Measurements from ENCODE around the gene AGPAT3.

AGPAT3 gene

DNA sequence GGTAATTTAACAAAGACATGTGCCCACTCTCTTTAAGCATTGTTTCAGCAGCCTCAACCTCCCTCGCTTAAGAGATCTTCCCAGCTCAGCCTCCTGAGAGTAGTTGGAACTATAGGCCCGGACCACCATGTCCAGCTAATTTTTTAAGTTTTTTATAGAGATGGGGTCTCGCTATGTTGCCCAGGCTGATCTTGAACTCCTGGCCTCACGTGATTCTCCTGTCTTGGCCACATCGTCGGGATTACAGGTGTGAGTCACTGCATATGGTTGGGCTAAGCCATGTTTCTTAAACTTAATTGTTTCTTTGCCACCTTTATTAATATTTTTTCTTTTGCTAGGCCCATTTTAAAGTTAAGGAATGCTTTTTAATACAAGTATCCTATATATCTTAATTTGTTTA, 18.6 kb upstream of the AGPAT3 start:
- H3K4me3 ChIP-seq (ENCODE audit: low read depth, low read length): no peak overlapping the region
- no peak for DNase-seq (ENCODE audit: low read depth, low spot score)
- TF ChIP-seq, protein P1, sequence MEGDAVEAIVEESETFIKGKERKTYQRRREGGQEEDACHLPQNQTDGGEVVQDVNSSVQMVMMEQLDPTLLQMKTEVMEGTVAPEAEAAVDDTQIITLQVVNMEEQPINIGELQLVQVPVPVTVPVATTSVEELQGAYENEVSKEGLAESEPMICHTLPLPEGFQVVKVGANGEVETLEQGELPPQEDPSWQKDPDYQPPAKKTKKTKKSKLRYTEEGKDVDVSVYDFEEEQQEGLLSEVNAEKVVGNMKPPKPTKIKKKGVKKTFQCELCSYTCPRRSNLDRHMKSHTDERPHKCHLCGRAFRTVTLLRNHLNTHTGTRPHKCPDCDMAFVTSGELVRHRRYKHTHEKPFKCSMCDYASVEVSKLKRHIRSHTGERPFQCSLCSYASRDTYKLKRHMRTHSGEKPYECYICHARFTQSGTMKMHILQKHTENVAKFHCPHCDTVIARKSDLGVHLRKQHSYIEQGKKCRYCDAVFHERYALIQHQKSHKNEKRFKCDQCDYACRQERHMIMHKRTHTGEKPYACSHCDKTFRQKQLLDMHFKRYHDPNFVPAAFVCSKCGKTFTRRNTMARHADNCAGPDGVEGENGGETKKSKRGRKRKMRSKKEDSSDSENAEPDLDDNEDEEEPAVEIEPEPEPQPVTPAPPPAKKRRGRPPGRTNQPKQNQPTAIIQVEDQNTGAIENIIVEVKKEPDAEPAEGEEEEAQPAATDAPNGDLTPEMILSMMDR (IDR thresholded peaks at IDR 0.05; ENCODE audit: low read depth, low read length): no peak
- in situ Hi-C loops (cut with HindIII; ENCODE audit: low sequenced_read_pairs): no loop called here

DNA sequence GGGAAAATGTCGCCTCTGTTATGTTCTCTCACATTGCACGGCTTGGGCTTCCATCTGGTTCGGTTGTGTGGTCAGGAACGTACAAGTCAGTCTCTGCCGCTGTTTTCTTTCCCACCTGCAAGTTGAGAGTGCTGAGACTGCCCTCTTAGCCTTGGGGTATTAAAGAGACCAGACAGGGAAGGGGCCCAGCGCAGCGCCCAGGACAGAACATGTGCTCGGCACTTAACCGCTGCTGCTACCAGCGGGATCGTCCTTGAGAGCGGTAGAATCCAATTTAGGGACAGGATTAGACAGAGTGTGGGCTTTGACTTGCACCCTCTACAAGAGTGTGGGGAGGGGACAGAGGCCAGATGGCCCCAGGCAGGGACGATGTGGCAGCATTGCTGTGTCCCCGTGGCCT, 17.7 kb upstream of the AGPAT3 start:
- TF ChIP-seq, protein P1 (IDR thresholded peaks at IDR 0.05; ENCODE audit: low read depth, low read length): no peak
- no peak for DNase-seq (ENCODE audit: low read depth, low spot score)
- H3K4me3 ChIP-seq (ENCODE audit: low read depth, low read length): no peak overlapping the region
- in situ Hi-C loops (cut with HindIII; ENCODE audit: low sequenced_read_pairs): no loop called here

DNA sequence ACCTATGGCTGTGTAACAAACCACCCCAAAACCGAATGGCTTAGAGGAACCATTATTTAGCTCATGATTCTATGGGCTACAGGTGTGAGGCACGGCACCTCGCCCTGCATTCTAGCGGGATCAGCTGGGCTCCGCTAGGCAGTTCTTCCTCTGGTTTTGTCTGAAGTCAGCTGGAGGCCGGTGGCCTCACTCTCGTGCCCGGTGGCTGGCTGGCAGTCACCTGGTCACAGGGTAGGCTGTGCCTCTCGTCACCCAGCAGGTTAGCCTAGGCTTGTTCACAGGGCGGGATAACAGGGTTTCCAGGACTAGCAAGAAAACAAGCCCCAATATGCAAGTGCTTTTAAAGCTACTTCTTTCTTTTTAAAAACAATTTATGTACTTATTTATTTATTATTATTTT, 16.3 kb upstream of the AGPAT3 start:
- in situ Hi-C loops (cut with HindIII; ENCODE audit: low sequenced_read_pairs): no loop called here
- TF ChIP-seq, protein P1 (IDR thresholded peaks at IDR 0.05; ENCODE audit: low read depth, low read length): no peak

GRCh38 chr21:43849532-43850299, 15.3 kb upstream of the AGPAT3 start:
- no peak overlapping the region for H3K4me3 ChIP-seq (ENCODE audit: low read depth, low read length)
- TF ChIP-seq, protein P1 (IDR thresholded peaks at IDR 0.05; ENCODE audit: low read depth, low read length): no peak
- no peak for DNase-seq (ENCODE audit: low read depth, low spot score)
- in situ Hi-C loops (cut with HindIII; ENCODE audit: low sequenced_read_pairs): no loop called here

More for the DNA sequence above, 16.3 kb upstream of the AGPAT3 start:
- no peak overlapping the region for H3K4me3 ChIP-seq (ENCODE audit: low read depth, low read length)
- DNase-seq (ENCODE audit: low read depth, low spot score): no peak

DNA sequence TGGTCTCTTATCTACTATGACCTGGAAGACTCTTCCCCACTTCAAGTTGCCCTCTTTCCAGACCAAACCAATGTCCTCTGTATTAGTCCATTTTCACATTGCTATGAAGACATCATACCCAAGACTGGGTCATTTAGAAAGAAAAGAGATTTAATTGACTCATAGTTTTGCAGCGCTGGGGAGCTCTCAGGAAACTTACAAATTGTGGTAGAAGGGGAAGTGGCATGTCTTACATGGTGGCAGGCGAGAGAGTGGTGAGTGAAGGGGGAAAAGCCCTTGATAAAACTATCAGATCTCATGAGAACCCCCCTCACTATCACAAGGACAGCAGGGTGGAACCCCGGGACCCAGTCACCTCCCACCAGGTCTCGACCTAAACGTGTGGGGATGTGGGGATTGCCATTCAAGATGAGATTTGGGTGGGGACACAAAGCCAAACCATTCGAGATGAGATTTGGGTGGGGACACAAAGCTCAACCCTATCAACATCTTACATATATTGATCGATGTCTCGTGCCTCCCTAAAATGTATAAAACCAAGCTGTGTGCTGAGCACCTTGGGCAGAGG, 14.2 kb upstream of the AGPAT3 start:
- TF ChIP-seq, protein P1 (IDR thresholded peaks at IDR 0.05; ENCODE audit: low read depth, low read length): no peak
- H3K4me3 ChIP-seq (ENCODE audit: low read depth, low read length): no peak overlapping the region
- DNase-seq (ENCODE audit: low read depth, low spot score): no peak
- in situ Hi-C loops (cut with HindIII; ENCODE audit: low sequenced_read_pairs): no loop called here

DNA sequence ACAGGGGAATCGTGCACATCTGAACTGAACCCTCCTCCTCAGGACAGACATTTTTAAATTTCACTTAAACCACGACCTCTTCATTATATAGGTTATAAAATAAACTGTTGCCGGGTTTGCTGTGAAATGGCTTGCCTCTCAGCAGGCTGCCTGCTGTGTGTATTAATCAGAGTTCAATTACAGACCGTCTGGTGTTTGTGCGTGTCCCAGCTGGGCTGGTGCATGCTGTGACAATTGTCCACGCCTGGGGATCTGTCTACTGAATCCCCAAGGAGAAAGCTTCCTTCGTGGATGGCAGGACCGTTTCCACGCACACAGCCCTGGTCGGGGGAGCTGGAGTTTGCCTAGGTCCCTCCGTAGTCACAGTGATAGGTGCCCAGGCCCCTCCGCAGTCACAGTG, 13.4 kb upstream of the AGPAT3 start:
- TF ChIP-seq, protein P1 (IDR thresholded peaks at IDR 0.05; ENCODE audit: low read depth, low read length): no peak
- DNase-seq (ENCODE audit: low read depth, low spot score): no peak
- in situ Hi-C loops (cut with HindIII; ENCODE audit: low sequenced_read_pairs): no loop called here
- H3K4me3 ChIP-seq (ENCODE audit: low read depth, low read length): no peak overlapping the region
